Measurements from ENCODE around the gene NSFL1C. TPM values are rescaled to one million over a fixed set of nuclear protein-coding genes. Genes with fewer than 3 reads are reported as not detected.
A peak's percentile ranks its signal among the peaks of the same experiment; 100 is the strongest.
"Not testable (repeated sequence)": the region's sequence is repeated elsewhere in the genome, so short reads cannot be mapped to it uniquely, and the experiment has no call there.

Gene NSFL1C
- total RNA-seq, 5 donors from 2014 or later (not counting 1 experiment from before 2014, with no cell fraction given) = 56.7 to 68.7 (median 65.8) TPM

GRCh38 chr20:1505361-1505760 lies 38.7 kb upstream of the NSFL1C start:
- Histone ChIP-seq H3K4me3 (ENCODE audit: control insufficient read depth in 1 of 2, extremely low read depth in 1 of 2, low read length in 1 of 2) (no peak overlapping the region), H3K27me3 (replicated peaks in 1 of 2; ENCODE audit: control insufficient read depth in 2 of 2, extremely low read depth in 1 of 2, insufficient read depth in 2 of 2, low read length in 1 of 2) (peaks cover 0 to 13% of the 10 kb centered on the region in 2 experiments), H3K27ac (ENCODE audit: low read length) (no peak overlapping the region), H3K9me3 (no peaks in the 10 kb centered on the region), H3K4me1 (ENCODE audit: control insufficient read depth in 1 of 2, extremely low read depth in 1 of 2, insufficient read depth in 2 of 2, low read length in 2 of 2) (no peaks in the 10 kb centered on the region), H3K36me3 (ENCODE audit: control insufficient read depth in 2 of 2, extremely low read depth in 1 of 2, insufficient read depth in 1 of 2, low read length in 1 of 2) (no peaks in the 10 kb centered on the region)
- Mint-ChIP-seq H3K36me3 (no peaks in the 10 kb centered on the region), H3K4me1 (peaks cover 3 to 12% (median 7%) of the 10 kb centered on the region in 3 donors), H3K27ac (no peak overlapping the region), H3K27me3 (peaks cover 19 to 27% of the 10 kb centered on the region in 2 donors), H3K4me3 (no peak overlapping the region), H3K9me3 (peaks cover 0 to 3% (median 0%) of the 10 kb centered on the region in 3 donors)
- 100% methylated on average over 2 of the region's 3 CpGs for WGBS (ENCODE audit: insufficient coverage)
- CTCF ChIA-PET = no interaction called here
- DNase-seq = no peak
- POLR2A ChIA-PET = no interaction called here
- ATAC-seq (replicated peaks in 1 of 4) = no peak

GRCh38 chr20:1503564-1504227 lies 37.0 kb upstream of the NSFL1C start:
- H3K4me1 Mint-ChIP-seq = peaks cover 3 to 6% (median 4%) of the 10 kb centered on the region in 3 donors
- H3K36me3 ChIP-seq (ENCODE audit: control insufficient read depth in 2 of 2, extremely low read depth in 1 of 2, insufficient read depth in 1 of 2, low read length in 1 of 2) = no peaks in the 10 kb centered on the region
- peaks cover 30 to 40% of the 10 kb centered on the region in 2 donors for H3K27me3 Mint-ChIP-seq
- no peaks in the 10 kb centered on the region for H3K9me3 ChIP-seq
- H3K9me3 Mint-ChIP-seq = peaks cover 0 to 3% (median 0%) of the 10 kb centered on the region in 3 donors
- ATAC-seq (replicated peaks in 1 of 4) (peak; percentile 99 to 100 (median 100)), DNase-seq (peak; percentile 38 to 90 (median 71))
- H3K4me3 ChIP-seq (ENCODE audit: control insufficient read depth in 1 of 2, extremely low read depth in 1 of 2, low read length in 1 of 2) = no peak overlapping the region
- no peak overlapping the region for H3K4me3 Mint-ChIP-seq
- H3K27ac ChIP-seq (ENCODE audit: low read length) = no peak overlapping the region
- no peaks in the 10 kb centered on the region for H3K4me1 ChIP-seq (ENCODE audit: control insufficient read depth in 1 of 2, extremely low read depth in 1 of 2, insufficient read depth in 2 of 2, low read length in 2 of 2)
- no peak overlapping the region for H3K27ac Mint-ChIP-seq
- CTCF ChIA-PET = interaction anchor here (0.5 to 2.9 kb wide), 28 partner anchors 8 to 1813 kb away, joined by 3 to 19 read pairs (median 3); partner anchors contain the start of genes NSFL1C (in 1 of the 2) and SIRPB2 (in 1 of the 2)
- POLR2A ChIA-PET = no interaction called here
- peaks cover 0 to 18% of the 10 kb centered on the region in 2 experiments for H3K27me3 ChIP-seq (replicated peaks in 1 of 2; ENCODE audit: control insufficient read depth in 2 of 2, extremely low read depth in 1 of 2, insufficient read depth in 2 of 2, low read length in 1 of 2)
- H3K36me3 Mint-ChIP-seq = no peaks in the 10 kb centered on the region
- WGBS (ENCODE audit: insufficient coverage) = 0% methylated on average over 4 of the region's 8 CpGs

- ATAC-seq (replicated peaks in 1 of 4) (no peak), DNase-seq (no peak)
- Mint-ChIP-seq H3K4me3 (no peak overlapping the region), H3K9me3 (peaks cover 0 to 10% (median 0%) of the 10 kb centered on the region in 3 donors), H3K27ac (no peak overlapping the region), H3K36me3 (no peaks in the 10 kb centered on the region), H3K27me3 (peaks cover 33 to 61% of the 10 kb centered on the region in 2 donors), H3K4me1 (peaks cover 3 to 6% (median 4%) of the 10 kb centered on the region in 3 donors)
- Histone ChIP-seq H3K27me3 (replicated peaks in 1 of 2; ENCODE audit: control insufficient read depth in 2 of 2, extremely low read depth in 1 of 2, insufficient read depth in 2 of 2, low read length in 1 of 2) (peaks cover 0 to 17% of the 10 kb centered on the region in 2 experiments), H3K27ac (ENCODE audit: low read length) (no peak overlapping the region), H3K4me1 (ENCODE audit: control insufficient read depth in 1 of 2, extremely low read depth in 1 of 2, insufficient read depth in 2 of 2, low read length in 2 of 2) (no peaks in the 10 kb centered on the region), H3K4me3 (ENCODE audit: control insufficient read depth in 1 of 2, extremely low read depth in 1 of 2, low read length in 1 of 2) (no peak overlapping the region), H3K9me3 (no peaks in the 10 kb centered on the region), H3K36me3 (ENCODE audit: control insufficient read depth in 2 of 2, extremely low read depth in 1 of 2, insufficient read depth in 1 of 2, low read length in 1 of 2) (no peaks in the 10 kb centered on the region)
- WGBS (ENCODE audit: insufficient coverage) = 46% methylated on average over 1 of the region's 3 CpGs
- CTCF ChIA-PET = no interaction called here
- POLR2A ChIA-PET = no interaction called here
Observed at GRCh38 chr20:1500496-1500895, 33.8 kb upstream of the NSFL1C start.

- H3K36me3 Mint-ChIP-seq = no peaks in the 10 kb centered on the region
- H3K4me3 ChIP-seq (ENCODE audit: control insufficient read depth in 1 of 2, extremely low read depth in 1 of 2, low read length in 1 of 2) = no peak overlapping the region
- peaks cover 0 to 10% (median 0%) of the 10 kb centered on the region in 3 donors for H3K9me3 Mint-ChIP-seq
- H3K36me3 ChIP-seq (ENCODE audit: control insufficient read depth in 2 of 2, extremely low read depth in 1 of 2, insufficient read depth in 1 of 2, low read length in 1 of 2) = no peaks in the 10 kb centered on the region
- no peaks in the 10 kb centered on the region for H3K9me3 ChIP-seq
- H3K27me3 ChIP-seq (replicated peaks in 1 of 2; ENCODE audit: control insufficient read depth in 2 of 2, extremely low read depth in 1 of 2, insufficient read depth in 2 of 2, low read length in 1 of 2) = peaks cover 0 to 17% of the 10 kb centered on the region in 2 experiments
- H3K4me1 Mint-ChIP-seq = peaks cover 3 to 6% (median 4%) of the 10 kb centered on the region in 3 donors
- no peak overlapping the region for H3K27ac ChIP-seq (ENCODE audit: low read length)
- DNase-seq = no peak
- H3K4me1 ChIP-seq (ENCODE audit: control insufficient read depth in 1 of 2, extremely low read depth in 1 of 2, insufficient read depth in 2 of 2, low read length in 2 of 2) = no peaks in the 10 kb centered on the region
- POLR2A ChIA-PET = no interaction called here
- peaks cover 33 to 60% of the 10 kb centered on the region in 2 donors for H3K27me3 Mint-ChIP-seq
- CTCF ChIA-PET = no interaction called here
- H3K4me3 Mint-ChIP-seq = no peak overlapping the region
- no peak for ATAC-seq (replicated peaks in 1 of 4)
- 78% methylated on average over 6 of the region's 8 CpGs for WGBS (ENCODE audit: insufficient coverage)
- no peak overlapping the region for H3K27ac Mint-ChIP-seq
Observed at GRCh38 chr20:1499528-1500420, 33.1 kb upstream of the NSFL1C start.

DNA sequence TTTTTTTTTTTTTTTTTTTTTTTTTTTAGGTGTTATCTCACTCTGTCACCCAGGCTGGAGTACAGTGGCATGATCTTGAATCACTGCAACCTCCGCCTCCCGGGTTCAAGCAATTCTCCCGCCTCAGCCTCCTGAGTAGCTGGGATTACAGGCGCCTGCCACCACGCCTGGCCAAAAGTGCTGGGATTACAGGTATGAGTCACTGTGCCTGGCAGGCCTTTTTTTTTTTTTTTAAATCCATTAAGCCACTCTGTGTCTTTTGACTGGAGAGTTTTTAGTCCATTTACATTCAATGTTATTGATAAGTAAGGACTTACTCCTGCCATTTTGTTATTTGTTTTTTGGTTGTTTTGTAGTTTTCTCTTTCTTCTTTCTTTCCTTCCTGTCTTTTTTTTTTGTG lies 30.7 kb upstream of the NSFL1C start:
- H3K36me3 ChIP-seq (ENCODE audit: control insufficient read depth in 2 of 2, extremely low read depth in 1 of 2, insufficient read depth in 1 of 2, low read length in 1 of 2); H3K4me3 ChIP-seq (ENCODE audit: control insufficient read depth in 1 of 2, extremely low read depth in 1 of 2, low read length in 1 of 2); H3K36me3 Mint-ChIP-seq; H3K27ac ChIP-seq (ENCODE audit: low read length); H3K9me3 ChIP-seq; H3K4me3 Mint-ChIP-seq; H3K4me1 Mint-ChIP-seq; H3K9me3 Mint-ChIP-seq; DNase-seq; ATAC-seq (replicated peaks in 1 of 4); H3K27ac Mint-ChIP-seq; POLR2A ChIA-PET: not testable (repeated sequence)
- Histone ChIP-seq H3K4me1 (ENCODE audit: control insufficient read depth in 1 of 2, extremely low read depth in 1 of 2, insufficient read depth in 2 of 2, low read length in 2 of 2) (peaks cover 0 to 10% of the 10 kb centered on the region in 2 experiments), H3K27me3 (replicated peaks in 1 of 2; ENCODE audit: control insufficient read depth in 2 of 2, extremely low read depth in 1 of 2, insufficient read depth in 2 of 2, low read length in 1 of 2) (peaks cover 0 to 17% of the 10 kb centered on the region in 2 experiments)
- CTCF ChIA-PET = interaction anchor here in 1 of 2 donors (0.6 to 0.7 kb wide), 3 partner anchors 18 to 535 kb away, joined by 4 to 6 read pairs (median 5); no protein-coding TSS in a partner anchor
- no CpG with 5 or more reads among the region's 5 CpGs for WGBS (ENCODE audit: insufficient coverage)
- H3K27me3 Mint-ChIP-seq = peaks cover 31 to 52% of the 10 kb centered on the region in 2 donors

DNA sequence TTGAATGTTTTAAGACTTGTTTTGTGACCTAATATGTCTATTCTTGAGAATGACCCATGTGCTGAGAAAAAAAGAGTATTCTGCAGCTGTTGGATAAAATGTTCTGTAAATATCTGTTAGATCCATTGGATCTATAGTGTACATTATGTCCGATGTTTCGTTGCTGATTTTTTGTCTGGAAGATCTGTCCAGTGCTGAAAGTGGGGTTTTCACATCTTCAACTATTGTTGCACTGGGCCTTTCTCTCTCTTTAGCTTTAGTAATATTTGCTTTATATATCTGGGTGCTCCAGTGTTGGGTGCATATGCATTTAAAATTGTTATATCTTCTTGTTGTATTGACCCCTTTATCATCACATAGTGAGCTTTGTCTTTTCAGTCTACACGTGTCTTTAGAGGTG lies 30.3 kb upstream of the NSFL1C start:
- H3K4me3 ChIP-seq (ENCODE audit: control insufficient read depth in 1 of 2, extremely low read depth in 1 of 2, low read length in 1 of 2) = no peak overlapping the region
- H3K27ac ChIP-seq (ENCODE audit: low read length) = no peak overlapping the region
- no peaks in the 10 kb centered on the region for H3K9me3 ChIP-seq
- Mint-ChIP-seq H3K27ac (no peak overlapping the region), H3K36me3 (no peaks in the 10 kb centered on the region), H3K4me3 (no peak overlapping the region), H3K27me3 (peaks cover 29 to 49% of the 10 kb centered on the region in 2 donors), H3K4me1 (peaks cover 0 to 10% (median 6%) of the 10 kb centered on the region in 3 donors), H3K9me3 (peaks cover 0 to 6% (median 2%) of the 10 kb centered on the region in 3 donors)
- peaks cover 0 to 17% of the 10 kb centered on the region in 2 experiments for H3K27me3 ChIP-seq (replicated peaks in 1 of 2; ENCODE audit: control insufficient read depth in 2 of 2, extremely low read depth in 1 of 2, insufficient read depth in 2 of 2, low read length in 1 of 2)
- peaks cover under 1 to 12% of the 10 kb centered on the region in 2 experiments for H3K4me1 ChIP-seq (ENCODE audit: control insufficient read depth in 1 of 2, extremely low read depth in 1 of 2, insufficient read depth in 2 of 2, low read length in 2 of 2)
- ChIA-PET POLR2A (no interaction called here), CTCF (interaction anchor here in 1 of 2 donors (0.6 to 0.7 kb wide), 2 partner anchors 18 to 173 kb away, joined by 5 to 6 read pairs; no protein-coding TSS in a partner anchor)
- H3K36me3 ChIP-seq (ENCODE audit: control insufficient read depth in 2 of 2, extremely low read depth in 1 of 2, insufficient read depth in 1 of 2, low read length in 1 of 2) = no peaks in the 10 kb centered on the region
- no CpG with 5 or more reads among the region's 3 CpGs for WGBS (ENCODE audit: insufficient coverage)
- DNase-seq = no peak
- ATAC-seq (replicated peaks in 1 of 4) = no peak

Data from T-cell (primary cell).